HT1080 (cell line): ENCODE results near the gene PIK3CG. TPM values are rescaled to one million over a fixed set of nuclear protein-coding genes. Genes with fewer than 3 reads are reported as not detected.
"Not testable (repeated sequence)": the region's sequence is repeated elsewhere in the genome, so short reads cannot be mapped to it uniquely, and the experiment has no call there.

Experiments used
- DNase-seq: peaks from one replicate; pipeline ENCODE4 v3.0.0-alpha.2; 2015; ENCODE audit warnings: low read depth
- total RNA-seq: library from RNA; depleted of rRNA; stranded (reverse); fragments of >200 nt; shearing (Covaris generic); gene quantifications from 2 replicates; pipeline ENCODE4 v1.2.3, GENCODE V29; 2014; rRNA removed

Gene PIK3CG
- total RNA-seq, 1 experiment from 2014 or later = 1.9 TPM

- DNase-seq = no peak
Measured at GRCh38 chr7:106936236-106936635, 71.2 kb downstream of the PIK3CG start.

GRCh38 chr7:106938122-106938521 is 73.0 kb downstream of the PIK3CG start:
- not testable (repeated sequence) for DNase-seq

DNA sequence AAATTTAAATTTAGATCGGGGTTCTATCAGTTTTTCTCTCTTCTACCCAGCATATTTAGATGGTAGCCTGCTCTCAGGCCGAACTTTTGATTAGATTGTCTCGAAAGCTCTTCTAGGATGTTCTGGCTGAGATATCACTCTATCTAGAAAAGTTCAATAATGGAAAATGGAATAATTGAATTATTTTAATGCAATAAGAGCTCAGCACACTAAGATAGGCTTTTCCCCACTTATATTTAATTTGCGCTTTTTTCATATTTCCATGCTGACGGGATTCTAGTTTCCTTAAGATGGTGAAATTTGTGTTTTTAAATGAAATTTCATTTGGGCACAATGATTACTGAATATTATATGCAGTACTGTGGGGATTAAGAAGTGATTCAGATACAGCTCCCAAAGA is 73.7 kb downstream of the PIK3CG start:
- no peak for DNase-seq

- no peak for DNase-seq
Measured at GRCh38 chr7:106944035-106944665, 79.1 kb downstream of the PIK3CG start.

DNA sequence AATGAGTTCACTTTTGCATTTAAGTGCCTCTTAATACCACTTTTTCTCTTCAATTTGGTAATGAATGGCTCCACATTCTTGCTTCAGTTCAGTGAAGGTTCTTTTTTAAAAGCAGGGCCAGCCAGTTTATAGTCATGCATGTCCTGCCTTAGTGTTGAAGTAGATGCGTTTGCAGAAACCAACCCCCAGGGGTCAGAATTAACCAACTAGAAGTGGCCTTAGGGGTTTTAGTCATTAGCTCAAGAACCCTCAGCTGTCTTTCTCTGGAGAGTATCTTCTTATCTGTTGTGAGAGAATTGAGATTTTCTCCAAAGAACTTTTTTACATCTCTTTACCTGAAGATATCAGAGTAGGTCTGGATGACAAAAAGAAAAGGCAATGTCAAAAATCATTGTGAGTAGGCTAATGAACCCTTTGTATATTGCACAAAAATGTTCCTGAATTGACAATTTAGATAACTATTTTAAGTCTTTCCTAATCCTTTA is 82.2 kb downstream of the PIK3CG start:
- DNase-seq = peak; percentile 65

- no peak for DNase-seq
Measured at GRCh38 chr7:106952001-106952657, 87.0 kb downstream of the PIK3CG start.

DNA sequence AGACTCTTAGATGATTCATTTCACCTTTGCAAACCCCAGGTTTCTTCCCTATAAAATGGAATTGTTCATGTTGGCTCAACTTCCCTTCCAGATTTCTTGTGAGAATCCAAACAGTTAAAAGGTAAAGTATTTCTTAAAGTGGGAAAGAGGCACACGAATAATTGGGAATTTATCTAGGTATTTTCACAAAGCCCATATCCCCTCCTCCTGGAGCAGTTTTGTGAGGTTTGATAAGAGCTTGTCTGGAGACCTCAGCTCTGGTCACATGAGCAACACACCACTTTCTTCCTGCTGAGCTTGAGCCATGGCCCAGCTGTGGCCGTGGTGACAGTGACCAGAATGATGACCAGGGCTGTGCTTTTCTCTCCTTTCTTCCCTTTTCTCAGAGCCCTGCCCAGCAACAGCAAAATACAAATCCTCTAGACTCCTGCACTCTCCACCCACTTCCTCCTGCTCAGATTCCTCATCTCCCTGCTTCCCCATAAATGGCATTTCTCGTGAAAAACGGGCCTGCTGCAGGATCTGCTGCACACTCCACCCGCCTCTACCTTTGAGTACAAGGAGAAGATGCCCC is 87.7 kb downstream of the PIK3CG start:
- DNase-seq = peak; percentile 15

- no peak for DNase-seq
Measured at GRCh38 chr7:106954840-106955239, 89.8 kb downstream of the PIK3CG start.

DNA sequence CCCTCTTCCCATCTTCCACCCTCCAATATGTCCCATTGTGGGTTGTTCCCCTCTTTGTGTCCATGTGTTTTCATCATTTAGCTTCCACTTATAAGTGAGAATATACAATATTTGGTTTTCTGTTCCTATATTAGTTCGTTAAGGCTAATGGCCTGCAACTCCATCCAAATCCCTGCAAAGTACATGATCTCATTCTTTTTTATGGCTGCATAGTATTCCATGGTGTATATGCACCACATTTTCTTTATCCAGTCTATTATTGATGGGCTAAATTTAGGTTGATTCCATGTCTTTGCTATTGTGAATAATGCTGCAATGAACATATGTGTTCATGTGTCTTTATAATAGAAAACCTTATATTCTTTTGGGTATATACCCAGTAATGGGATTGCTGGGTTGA is 90.8 kb downstream of the PIK3CG start:
- not testable (repeated sequence) for DNase-seq

Other genes with a start within 250 kb of the PIK3CG start
- 18.1 and 21.8 TPM in 2 replicates for gene CCDC71L, start 204.1 kb upstream of the PIK3CG start, total RNA-seq
- 11.8 and 14.7 TPM in 2 replicates for gene PRKAR2B, start 179.4 kb downstream of the PIK3CG start, total RNA-seq